IMR-90 (cell line): ENCODE results near the gene NGFR. TPM values are rescaled to one million over a fixed set of nuclear protein-coding genes. Genes with fewer than 3 reads are reported as not detected.

Experiments used
- ATAC-seq: fragments of 200-7000 bp; cut with Tn5 transposase; 2 replicates; pipeline ENCODE4 v1.9.1; 2020; ENCODE audit warnings: low read depth, mild to moderate bottlenecking, moderate library complexity
- BruUV-seq: library from RNA; stranded (reverse); fragments of 400-500 nt; replicated peaks from 2 replicates; lab custom pipeline; 2021; lab: Mats Ljungman, UMichigan
- CTCF ChIA-PET: fragments of 300-600 bp; formaldehyde crosslinking; extraction: SDS; loops from one replicate; lab custom pipeline; 2021; ENCODE audit warnings: antibody characterized with exemption; lab: Yijun Ruan, JAX
- POLR2A ChIA-PET: fragments of 300-600 bp; sonication (Branson Sonifier 250); formaldehyde crosslinking; loops from one replicate; lab custom pipeline; 2022; ENCODE audit warnings: antibody characterized with exemption; ENCODE audit not compliant: unreplicated experiment; lab: Charles Lee
- DNase-seq: peaks from one replicate; pipeline ENCODE4 v3.0.0; 2013
- H2AFZ ChIP-seq: replicated peaks from 2 replicates; pipeline ENCODE3; 2013; ENCODE audit warnings: low read length, mild to moderate bottlenecking; ENCODE audit not compliant: poor library complexity
- H2AK5ac ChIP-seq: 2 replicates; pipeline ENCODE4 v1.6.1; 2013; ENCODE audit warnings: low read depth, low read length, inconsistent platforms
- H2AK9ac ChIP-seq: replicated peaks from 2 replicates; pipeline ENCODE3; 2013; ENCODE audit warnings: mild to moderate bottlenecking, low read depth, low read length, moderate library complexity; ENCODE audit not compliant: poor library complexity
- H2BK120ac ChIP-seq: 2 replicates; pipeline ENCODE4 v1.6.1; 2013; ENCODE audit warnings: low read depth, low read length, inconsistent platforms
- H2BK15ac ChIP-seq: 3 replicates; pipeline ENCODE4 v1.6.1; 2013; ENCODE audit warnings: low read depth, low read length, inconsistent platforms
- H2BK20ac ChIP-seq: 2 replicates; pipeline ENCODE4 v1.6.1; 2013; ENCODE audit warnings: low read depth, mild to moderate bottlenecking, inconsistent platforms, low read length, moderate library complexity
- H2BK5ac ChIP-seq: 2 replicates; pipeline ENCODE4 v1.6.1; 2013; ENCODE audit warnings: mild to moderate bottlenecking, low read depth, low read length, inconsistent platforms; ENCODE audit not compliant: poor library complexity, severe bottlenecking
- H3K14ac ChIP-seq: replicated peaks from 2 replicates; pipeline ENCODE4 v1.6.1; 2013; ENCODE audit warnings: low read depth, low read length, inconsistent platforms
- H3K18ac ChIP-seq: 2 replicates; pipeline ENCODE4 v1.6.1; 2013; ENCODE audit warnings: low read depth, low read length, control low read depth
- H3K23ac ChIP-seq: 2 replicates; pipeline ENCODE4 v1.6.1; 2013; ENCODE audit warnings: low read depth, low read length, inconsistent platforms
- H3K27ac ChIP-seq: 2 replicates; pipeline ENCODE4 v1.5.1; 2013; ENCODE audit warnings: mild to moderate bottlenecking, control low read depth, low read length; ENCODE audit not compliant: insufficient read depth
- H3K27me3 ChIP-seq: 2 replicates; pipeline ENCODE4 v1.6.1; 2013; ENCODE audit warnings: low read length; ENCODE audit not compliant: control insufficient read depth, insufficient read depth
- H3K36me3 ChIP-seq: 2 replicates; pipeline ENCODE4 v1.6.1; 2013; ENCODE audit warnings: low read length, mixed read lengths; ENCODE audit not compliant: control insufficient read depth, insufficient read depth
- H3K4ac ChIP-seq: 2 replicates; pipeline ENCODE4 v1.6.1; 2013; ENCODE audit warnings: low read depth, low read length, inconsistent platforms
- H3K4me1 ChIP-seq: 2 replicates; pipeline ENCODE4 v1.6.1; 2013; ENCODE audit warnings: low read length, mixed read lengths; ENCODE audit not compliant: control insufficient read depth, insufficient read depth
- H3K4me2 ChIP-seq: 2 replicates; pipeline ENCODE4 v1.6.1; 2013; ENCODE audit warnings: low read depth, mild to moderate bottlenecking, control low read depth, low read length, moderate library complexity
- H3K4me3 ChIP-seq: 2 replicates; pipeline ENCODE4 v1.5.1; 2013; ENCODE audit warnings: low read depth, mild to moderate bottlenecking, control low read depth, low read length, moderate library complexity; ENCODE audit not compliant: insufficient read depth
- H3K56ac ChIP-seq: 2 replicates; pipeline ENCODE4 v1.6.1; 2013; ENCODE audit warnings: low read length, inconsistent platforms; ENCODE audit not compliant: insufficient read depth; ENCODE audit errors: extremely low read depth
- H3K79me1 ChIP-seq, 2 experiments: 2 replicates each; pipeline ENCODE4 v1.6.1; 2013; ENCODE audit warnings: low read length in 2 of 2, inconsistent platforms in 1 of 2, low read depth in 1 of 2
- H3K9ac ChIP-seq: 2 replicates; pipeline ENCODE4 v1.6.1; 2013; ENCODE audit warnings: low read depth, low read length, control low read depth
- H3K9me1 ChIP-seq: 2 replicates; pipeline ENCODE4 v1.6.1; 2013; ENCODE audit warnings: low read length, inconsistent platforms; ENCODE audit not compliant: insufficient read depth
- H3K9me3 ChIP-seq: 2 replicates; pipeline ENCODE4 v1.6.1; 2013; ENCODE audit warnings: low read length; ENCODE audit not compliant: control insufficient read depth, insufficient read depth
- H4K20me1 ChIP-seq: 2 replicates; pipeline ENCODE4 v1.6.1; 2013; ENCODE audit warnings: low read length, inconsistent platforms; ENCODE audit not compliant: insufficient read depth
- H4K5ac ChIP-seq: 2 replicates; pipeline ENCODE4 v1.6.1; 2013; ENCODE audit warnings: mild to moderate bottlenecking, low read depth, low read length, control low read depth
- H4K8ac ChIP-seq, 2 experiments: 2 replicates each; pipeline ENCODE4 v1.6.1; 2013; ENCODE audit warnings: low read depth in 2 of 2, low read length in 2 of 2, control low read depth in 1 of 2, inconsistent platforms in 1 of 2
- H4K91ac ChIP-seq: 2 replicates; pipeline ENCODE4 v1.6.1; 2013; ENCODE audit warnings: low read depth, low read length, inconsistent platforms; ENCODE audit not compliant: insufficient read depth
- WGBS, 2 experiments: methylation state at CpG; one replicate each; pipeline versions ENCODE4 v1.1.5 to v1.1.7; 2013; ENCODE audit warnings: missing lambda C conversion rate in 2 of 2; ENCODE audit not compliant: insufficient read length in 1 of 2; ENCODE audit errors: extremely low coverage in 2 of 2; 5-methylcytosine and 5-hydroxymethylcytosine counted together
- dilution Hi-C: fragments of 300-500 bp; cut with HindIII; formaldehyde crosslinking; loops from one replicate; pipeline ENCODE4 v1.14.3; 2018; ENCODE audit warnings: low sequenced_read_pairs; ENCODE audit not compliant: unreplicated experiment
- in situ Hi-C: fragments of 300-500 bp; cut with MboI; formaldehyde crosslinking; loops from 3 replicates; pipeline ENCODE4 v1.14.3; 2019; ENCODE audit warnings: low sequenced_read_pairs, inconsistent platforms, mixed read lengths
- intact Hi-C: fragments of 100-400 bp; cut with micrococcal nuclease; formaldehyde crosslinking; loops from 2 replicates; pipeline ENCODE4 v1.10.0; 2022
- polyA plus RNA-seq, 3 experiments: library from polyadenylated mRNA; depleted of rRNA; stranded (reverse); fragments of >200 nt; gene quantifications; 2 replicates each; pipeline ENCODE4 v1.2.3, GENCODE V29; 2012; ENCODE audit warnings: low replicate concordance in 1 of 3
- total RNA-seq: library from RNA; depleted of rRNA; stranded (reverse); fragments of >200 nt; gene quantifications from 2 replicates; pipeline ENCODE4 v1.2.3, GENCODE V29; 2012
- TF ChIP-seq, protein P1 (sequence below): conservative IDR thresholded peaks from 2 replicates; pipeline ENCODE4 v1.5.1; 2012; ENCODE audit warnings: mild to moderate bottlenecking, low read depth, low read length, improper control_type of control experiment

Gene NGFR
- total and polyA plus RNA-seq, 2 of the 4 experiments (the other 2 are of a cell fraction): 0.15 to 0.18 TPM

DNA sequence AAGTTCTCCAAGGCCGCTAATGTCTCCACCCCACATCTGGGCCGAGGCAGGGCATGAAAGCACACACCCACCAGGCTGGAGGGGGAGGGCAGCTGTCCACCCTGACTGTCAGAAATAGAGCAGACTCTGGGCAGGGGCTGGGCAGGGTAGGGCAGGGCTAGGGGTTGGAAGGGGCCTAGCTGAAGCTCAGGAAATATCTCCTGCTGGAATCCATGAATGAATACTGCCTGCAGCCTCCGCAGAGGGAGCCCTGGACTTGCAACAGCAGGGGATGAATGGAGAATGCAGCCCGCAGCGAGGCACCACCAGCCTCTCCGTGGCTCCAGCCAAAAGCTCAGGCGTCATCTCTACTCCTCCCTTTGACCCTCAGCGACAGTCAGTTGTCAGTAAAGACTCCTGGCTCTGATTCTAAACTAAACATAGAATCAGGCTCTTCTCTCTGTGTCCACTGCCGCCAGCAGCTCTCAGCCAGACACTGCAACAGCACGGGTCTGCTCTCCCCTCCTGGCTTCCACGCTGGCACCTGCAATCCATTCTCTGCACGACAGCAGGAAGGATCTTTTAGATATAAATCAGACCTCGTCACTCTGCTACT is 23.9 kb upstream of the NGFR start:
- intact Hi-C loops (no loop called here), in situ Hi-C loops (no loop called here), dilution Hi-C loops (no loop called here)
- no peak for ATAC-seq
- TF ChIP-seq, protein P1, sequence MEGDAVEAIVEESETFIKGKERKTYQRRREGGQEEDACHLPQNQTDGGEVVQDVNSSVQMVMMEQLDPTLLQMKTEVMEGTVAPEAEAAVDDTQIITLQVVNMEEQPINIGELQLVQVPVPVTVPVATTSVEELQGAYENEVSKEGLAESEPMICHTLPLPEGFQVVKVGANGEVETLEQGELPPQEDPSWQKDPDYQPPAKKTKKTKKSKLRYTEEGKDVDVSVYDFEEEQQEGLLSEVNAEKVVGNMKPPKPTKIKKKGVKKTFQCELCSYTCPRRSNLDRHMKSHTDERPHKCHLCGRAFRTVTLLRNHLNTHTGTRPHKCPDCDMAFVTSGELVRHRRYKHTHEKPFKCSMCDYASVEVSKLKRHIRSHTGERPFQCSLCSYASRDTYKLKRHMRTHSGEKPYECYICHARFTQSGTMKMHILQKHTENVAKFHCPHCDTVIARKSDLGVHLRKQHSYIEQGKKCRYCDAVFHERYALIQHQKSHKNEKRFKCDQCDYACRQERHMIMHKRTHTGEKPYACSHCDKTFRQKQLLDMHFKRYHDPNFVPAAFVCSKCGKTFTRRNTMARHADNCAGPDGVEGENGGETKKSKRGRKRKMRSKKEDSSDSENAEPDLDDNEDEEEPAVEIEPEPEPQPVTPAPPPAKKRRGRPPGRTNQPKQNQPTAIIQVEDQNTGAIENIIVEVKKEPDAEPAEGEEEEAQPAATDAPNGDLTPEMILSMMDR: no peak
- no peak overlapping the region for H2BK5ac ChIP-seq
- H2AK5ac ChIP-seq: no peak overlapping the region
- no peak overlapping the region for H2BK120ac ChIP-seq
- no peak overlapping the region for H3K9ac ChIP-seq
- no peak overlapping the region for H4K91ac ChIP-seq
- no peak overlapping the region for H3K4me3 ChIP-seq
- H3K36me3 ChIP-seq: no peaks in the 10 kb centered on the region
- ChIA-PET POLR2A (no interaction called here), CTCF (no interaction called here)
- no peak overlapping the region for H3K27ac ChIP-seq
- peaks cover 86% of the 10 kb centered on the region for H3K27me3 ChIP-seq
- no peaks in the 10 kb centered on the region for H3K9me1 ChIP-seq
- H3K14ac ChIP-seq: no peak overlapping the region
- no peak overlapping the region for H3K4me2 ChIP-seq
- H2BK20ac ChIP-seq: no peak overlapping the region
- DNase-seq: no peak
- peaks cover 6% of the 10 kb centered on the region for H3K9me3 ChIP-seq
- no peak overlapping the region for H2AFZ ChIP-seq
- WGBS, 2 experiments: 32% methylated on average over 9 of the region's 13 CpGs; no CpG with 5 or more reads in 1 of the 2 experiments
- no peaks in the 10 kb centered on the region for H3K79me1 ChIP-seq
- H4K8ac ChIP-seq: no peak overlapping the region
- H3K4me1 ChIP-seq: peaks cover 2% of the 10 kb centered on the region; the same call in 1 of the 2 replicates
- no peak overlapping the region for H4K5ac ChIP-seq
- no peak overlapping the region for H3K18ac ChIP-seq
- H3K56ac ChIP-seq: no peak overlapping the region
- H3K23ac ChIP-seq: no peak overlapping the region
- no peaks in the 10 kb centered on the region for H4K20me1 ChIP-seq
- H3K4ac ChIP-seq: no peak overlapping the region
- no peak overlapping the region for H2BK15ac ChIP-seq
- BruUV-seq: no TSS peak
- H2AK9ac ChIP-seq: no peak overlapping the region
